Limb (tissue), 2 donors: Measurements from ENCODE around the gene LRRC4B.
A peak's percentile ranks its signal among the peaks of the same experiment; 100 is the strongest.

Experiments
- DNase-seq, 2 donors: peaks; one replicate each; pipeline ENCODE4 v3.0.0-alpha.2; 2016; ENCODE audit errors: extremely low spot score in 2 of 2

LRRC4B gene

DNA sequence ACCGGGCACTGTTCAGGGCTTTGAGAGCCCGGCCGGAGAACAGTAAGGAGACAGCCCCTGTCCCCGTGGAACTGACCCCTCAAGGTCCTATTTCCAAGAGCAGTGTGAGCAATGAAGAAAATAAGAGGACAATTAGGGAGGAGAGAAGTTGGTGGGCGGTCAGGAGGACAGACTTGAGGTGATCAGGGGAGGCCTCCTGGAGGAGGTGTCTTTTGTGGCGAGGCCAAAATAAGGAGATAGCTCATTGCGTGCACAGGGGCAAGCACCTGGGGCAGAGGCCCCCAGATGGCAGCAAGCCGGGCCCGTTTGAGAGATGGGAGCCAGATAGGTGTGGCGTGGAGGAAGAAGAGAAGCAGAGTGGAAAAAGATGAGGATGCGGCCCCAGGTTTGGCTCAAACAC is 2.8 kb upstream of the LRRC4B start:
- DNase-seq, result no peak

DNA sequence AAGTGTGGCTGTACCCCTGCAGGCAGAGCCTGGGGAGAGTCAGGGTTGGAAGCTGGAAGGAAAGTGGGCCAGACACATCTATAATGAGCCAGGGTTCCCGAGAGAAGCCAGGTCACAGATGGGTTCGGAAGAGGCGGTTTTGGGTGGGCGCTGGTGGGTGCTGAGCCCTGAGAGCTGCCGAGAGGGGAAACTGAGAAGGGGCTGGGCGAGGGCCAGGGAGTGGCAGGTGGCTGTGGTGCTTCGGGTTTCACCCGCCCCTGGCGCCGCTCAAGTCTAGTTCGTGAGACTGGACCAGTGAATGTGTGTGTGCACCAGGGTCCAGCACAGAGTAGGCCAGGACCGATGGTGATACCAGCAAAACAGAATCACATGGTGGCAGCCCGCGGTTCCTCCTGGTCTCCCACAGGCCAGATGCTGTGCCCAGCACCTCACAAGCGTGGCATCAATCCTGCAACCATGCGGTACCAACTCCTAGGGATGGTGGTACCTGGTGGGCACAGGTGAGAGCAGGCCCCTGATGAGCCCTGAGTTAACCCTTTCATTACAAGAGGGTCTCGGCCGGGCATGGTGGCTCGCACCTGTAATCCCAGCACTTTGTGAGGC is 1.8 kb upstream of the LRRC4B start:
- DNase-seq, result no peak

DNA sequence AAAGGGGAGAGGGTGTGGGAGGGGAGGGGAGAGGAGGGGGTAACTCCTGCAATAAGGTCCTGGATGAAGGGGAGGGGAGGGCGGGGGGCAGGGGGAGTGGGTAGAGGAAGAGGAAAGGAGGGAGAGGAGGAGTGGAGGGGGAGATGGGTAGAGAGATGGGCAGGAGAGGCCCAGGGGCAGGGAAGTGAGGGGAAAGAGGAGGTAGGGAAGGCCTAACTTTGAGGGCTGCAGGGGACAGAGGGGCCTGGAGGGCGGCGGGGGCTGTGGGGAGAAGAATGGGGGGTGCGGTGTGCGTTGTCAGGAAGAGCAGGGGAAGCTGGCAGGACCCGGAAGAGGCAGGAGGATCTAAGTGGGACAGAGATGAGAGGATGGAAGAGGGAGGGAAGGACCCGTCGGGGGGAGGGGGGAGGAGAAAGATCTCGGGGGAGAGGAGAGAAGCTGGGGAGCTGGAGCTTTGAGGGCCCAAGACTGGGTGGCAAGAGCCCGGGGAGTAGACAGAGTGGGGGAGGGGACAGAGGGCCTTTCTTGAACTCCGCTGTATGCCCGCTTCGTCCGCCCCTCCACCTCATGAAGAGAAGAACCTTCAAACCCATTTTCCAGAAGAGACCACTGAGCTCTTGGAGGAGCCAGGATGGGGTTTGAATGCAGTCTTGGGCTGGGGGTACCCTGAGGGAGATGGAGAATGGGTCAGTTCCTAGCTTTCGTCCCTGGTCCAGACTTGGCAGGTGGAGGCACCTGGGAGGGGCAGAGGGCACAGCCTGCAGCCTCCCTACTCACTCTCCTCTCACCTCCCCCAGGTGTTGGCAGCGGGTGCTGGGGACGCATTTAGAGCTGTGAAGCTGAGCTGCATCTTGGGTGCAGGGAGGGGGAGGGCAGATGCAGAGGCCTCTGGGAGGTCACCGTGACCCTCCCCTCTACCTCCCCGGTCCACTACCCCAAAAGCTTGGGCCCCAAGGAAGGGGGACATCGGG is 778 bp upstream of the LRRC4B start:
- peak in 1 of 2 donors; percentile 35 for DNase-seq

DNA sequence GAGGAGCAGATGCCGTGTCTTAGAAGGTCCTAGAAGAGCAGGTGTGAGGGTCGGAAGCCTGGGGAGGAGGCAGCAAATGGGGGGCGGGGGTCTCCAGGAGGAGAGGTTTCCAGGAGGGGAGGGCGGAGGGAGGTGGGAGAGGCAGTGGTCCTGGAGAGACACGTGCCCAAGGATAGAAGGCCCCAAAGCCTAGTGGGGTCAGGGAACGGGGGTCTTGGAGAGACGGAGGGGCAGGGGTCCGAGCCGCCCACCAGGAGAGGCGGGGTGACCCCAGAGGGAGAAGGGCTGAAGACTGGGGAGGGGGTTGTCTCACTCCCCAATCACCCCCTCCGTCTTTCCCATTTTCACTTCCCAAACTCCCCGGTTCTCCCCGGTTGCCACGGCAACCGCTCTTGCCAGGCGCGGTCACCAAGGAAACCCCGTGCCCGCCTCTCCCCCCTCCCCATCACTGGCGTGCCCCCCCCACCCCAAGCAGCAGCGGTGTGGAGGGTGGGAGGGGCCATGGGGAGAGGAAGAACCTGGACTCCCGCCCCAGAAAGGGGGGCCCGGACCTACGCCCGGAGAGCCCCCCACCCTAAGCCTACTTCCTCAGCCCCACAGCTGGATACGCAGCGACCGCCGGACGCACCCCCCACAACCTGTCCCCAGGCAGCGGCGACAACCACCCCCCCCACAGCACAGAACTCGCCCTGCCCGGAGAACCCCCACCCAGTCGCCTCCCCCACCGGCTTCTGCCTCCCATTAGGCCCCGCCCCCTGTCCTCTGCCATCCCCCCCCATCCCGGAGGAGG is 988 bp downstream of the LRRC4B start:
- DNase-seq, result peak in 1 of 2 donors; percentile 76

DNA sequence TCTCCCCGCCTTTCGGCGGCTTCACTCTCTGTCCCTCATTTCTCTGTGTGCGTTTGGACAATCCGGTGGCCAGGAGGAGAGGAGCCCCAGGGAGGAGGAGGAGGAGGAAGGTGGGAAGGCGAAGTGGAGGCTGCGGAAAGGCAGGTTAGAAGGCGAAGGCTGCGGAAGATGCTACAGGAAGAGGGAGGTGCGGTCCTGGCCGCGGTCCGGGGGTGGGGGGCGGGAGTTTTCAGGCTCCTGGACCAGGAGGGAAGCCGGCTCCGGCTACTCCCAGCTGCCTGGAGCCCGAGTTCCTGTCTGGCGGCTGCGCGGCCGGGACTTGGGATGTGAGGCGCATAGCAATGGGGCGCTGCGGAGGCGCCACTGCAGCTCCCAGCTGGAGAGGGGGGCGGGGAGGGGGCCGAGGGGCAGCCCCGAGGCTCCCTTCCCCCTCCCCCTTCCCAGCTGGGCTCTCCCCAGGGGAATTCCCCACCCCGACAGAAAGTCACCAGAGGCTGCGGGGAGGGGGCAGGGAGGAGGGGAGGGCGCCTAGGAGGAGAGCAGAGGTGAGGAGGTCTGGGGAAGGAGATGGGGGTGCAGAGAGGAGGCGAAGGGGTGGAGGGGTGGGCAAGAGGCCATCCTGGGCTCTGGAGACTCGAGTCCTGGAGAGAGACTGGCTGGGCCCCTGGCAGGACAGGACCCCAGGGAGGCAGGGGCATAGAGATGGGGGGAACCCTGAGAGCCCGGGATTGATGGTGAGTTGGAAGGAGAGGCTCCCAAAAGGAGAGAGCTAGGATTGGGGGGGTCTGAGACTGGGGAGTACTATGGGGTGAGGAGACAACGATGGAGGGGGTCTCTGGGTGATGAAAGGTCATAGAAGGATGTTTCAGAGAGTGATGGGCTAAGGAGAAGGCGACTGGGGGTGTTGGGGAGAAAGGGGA is 2.0 kb downstream of the LRRC4B start:
- peak in 1 of 2 donors; percentile 74 for DNase-seq

DNA sequence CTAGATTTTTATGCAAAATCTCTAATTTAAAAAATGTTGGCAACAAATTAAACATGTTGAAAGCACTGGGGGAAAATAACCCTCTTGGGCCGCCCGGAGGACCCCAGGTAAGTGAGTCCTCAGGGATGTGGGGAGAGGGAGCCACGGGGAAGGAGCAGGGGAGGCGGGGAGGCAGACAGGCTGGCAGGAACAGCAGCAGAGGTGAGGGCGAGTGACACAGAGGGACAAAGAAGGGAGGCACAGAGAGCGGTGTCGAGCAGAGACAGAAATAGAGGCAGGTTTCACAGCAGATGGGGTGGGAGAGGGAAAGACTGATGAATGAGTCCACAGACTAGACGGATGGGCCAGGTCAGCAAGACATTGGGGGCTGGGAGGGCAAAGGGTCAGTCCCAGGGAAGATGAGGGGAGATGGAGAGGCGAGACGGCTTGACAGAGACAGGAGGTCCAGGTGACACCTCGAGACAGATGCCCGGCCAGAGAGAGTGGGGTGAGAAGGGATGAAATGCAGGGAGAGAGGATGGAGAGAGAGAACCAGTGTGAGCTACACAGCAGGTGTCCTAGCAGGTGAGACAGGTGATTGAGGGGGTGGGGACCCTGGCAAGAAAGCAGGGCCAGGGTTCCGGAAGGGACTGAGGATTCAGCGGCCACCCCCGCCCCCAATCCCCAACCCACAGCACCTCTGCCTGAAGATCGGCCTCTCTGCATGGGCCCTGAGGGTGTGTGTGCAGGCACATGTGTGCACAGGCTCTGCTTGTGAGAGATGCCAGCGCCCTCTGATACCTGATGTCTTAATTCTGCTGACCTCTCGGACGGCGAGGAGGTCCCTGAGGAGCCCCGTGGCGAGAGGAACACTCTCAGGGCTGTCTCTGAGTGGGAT is 3.8 kb downstream of the LRRC4B start:
- DNase-seq, result no peak

DNA sequence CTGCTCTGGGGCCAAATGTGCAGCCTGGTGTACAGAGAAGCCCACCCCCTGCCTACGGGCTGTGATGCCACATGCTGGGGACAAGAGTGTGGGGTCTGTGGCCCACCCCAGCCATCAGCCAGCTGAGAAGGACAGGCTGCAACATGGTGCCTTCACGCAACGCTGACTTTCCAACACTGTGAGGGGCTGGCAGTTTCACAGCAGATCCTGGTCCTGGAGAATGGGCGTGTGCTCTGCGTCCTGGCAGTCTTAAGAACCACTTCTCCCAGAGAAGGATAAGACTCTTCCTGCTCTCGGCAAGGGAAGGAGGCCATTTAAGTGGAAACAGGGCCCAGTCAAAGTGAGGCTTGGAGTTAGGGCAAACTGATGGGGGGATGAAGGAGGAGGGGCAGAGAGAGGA is 4.6 kb downstream of the LRRC4B start:
- DNase-seq, result no peak

DNA sequence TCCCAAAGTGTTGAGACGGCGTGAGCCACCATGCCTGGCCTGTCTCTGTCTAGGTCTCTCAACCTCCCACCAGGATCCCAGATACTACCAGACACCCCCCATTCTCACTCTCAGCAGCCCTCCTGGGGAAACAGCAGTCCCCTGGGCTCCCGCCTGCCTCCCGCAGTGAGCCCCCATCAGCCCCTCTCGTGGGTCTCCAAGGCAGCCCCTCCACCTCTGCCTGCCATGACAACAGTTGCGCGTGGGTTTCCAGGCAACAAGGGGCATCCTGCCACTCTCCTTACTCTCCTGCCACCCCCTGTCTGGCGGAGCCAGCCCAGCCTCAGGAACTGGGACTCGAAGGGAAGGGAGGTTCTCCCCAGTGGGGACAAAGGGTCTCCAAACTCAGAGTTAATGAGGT is 5.2 kb downstream of the LRRC4B start:
- peak in 1 of 2 donors; percentile 36 for DNase-seq

DNA sequence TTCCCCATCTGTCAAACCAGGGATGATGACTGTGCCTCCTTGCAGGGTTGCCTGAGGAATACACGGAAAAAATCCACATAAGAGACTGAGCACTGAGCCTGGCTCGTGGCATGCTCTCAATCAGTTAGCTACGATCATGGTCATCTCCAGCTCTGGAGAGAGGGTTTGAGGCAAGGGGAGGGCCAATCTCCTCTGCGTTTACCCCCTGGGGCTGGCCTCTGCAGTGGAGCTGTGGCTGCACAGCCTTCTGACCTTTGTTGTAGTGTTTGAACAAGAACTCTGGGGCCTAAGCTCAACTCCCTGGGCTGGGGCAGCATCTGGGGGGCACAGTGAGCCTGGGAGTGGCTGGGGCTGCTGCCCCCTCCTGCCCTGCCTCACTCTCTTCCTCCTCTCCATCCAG is 5.9 kb downstream of the LRRC4B start:
- DNase-seq, result peak in 1 of 2 donors; percentile 25

DNA sequence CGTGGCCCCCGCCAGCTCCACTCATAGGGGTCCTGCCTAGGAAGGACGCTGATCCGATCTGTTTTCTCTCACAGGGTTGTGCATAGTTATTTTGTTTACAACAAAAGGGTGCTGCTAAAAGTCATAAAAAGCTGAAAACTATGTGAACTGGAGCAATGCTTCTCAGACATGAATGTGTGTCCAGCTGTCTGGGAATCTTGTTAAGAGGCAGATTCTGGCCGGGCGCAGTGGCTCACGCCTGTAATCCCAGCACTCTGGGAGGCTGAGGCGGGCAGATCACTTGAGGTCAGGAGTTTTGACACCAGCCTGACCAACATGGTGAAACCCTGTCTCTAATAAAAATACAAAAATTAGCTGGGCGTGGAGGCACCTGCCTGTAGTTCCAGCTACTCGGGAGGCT is 8.6 kb downstream of the LRRC4B start:
- DNase-seq, result no peak

DNA sequence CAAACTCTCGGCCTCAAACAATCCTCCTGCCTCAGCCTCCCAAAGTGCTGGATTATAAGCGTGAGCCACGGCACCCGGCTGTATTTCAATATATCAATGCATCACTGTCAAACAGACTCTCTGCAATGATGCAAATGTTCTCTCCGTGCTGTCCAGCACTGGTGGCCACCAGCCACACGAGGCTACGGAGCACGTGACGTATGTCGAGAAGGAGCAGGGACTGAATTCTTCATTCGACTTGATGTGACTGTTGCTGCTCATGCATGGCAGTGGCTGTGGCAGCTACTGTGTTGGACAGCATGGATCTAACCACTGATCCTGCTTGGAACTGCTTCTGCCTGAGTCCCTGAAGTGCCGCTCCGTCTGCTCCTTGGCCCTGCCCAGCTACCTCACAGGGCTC is 9.8 kb downstream of the LRRC4B start:
- DNase-seq, result no peak

DNA sequence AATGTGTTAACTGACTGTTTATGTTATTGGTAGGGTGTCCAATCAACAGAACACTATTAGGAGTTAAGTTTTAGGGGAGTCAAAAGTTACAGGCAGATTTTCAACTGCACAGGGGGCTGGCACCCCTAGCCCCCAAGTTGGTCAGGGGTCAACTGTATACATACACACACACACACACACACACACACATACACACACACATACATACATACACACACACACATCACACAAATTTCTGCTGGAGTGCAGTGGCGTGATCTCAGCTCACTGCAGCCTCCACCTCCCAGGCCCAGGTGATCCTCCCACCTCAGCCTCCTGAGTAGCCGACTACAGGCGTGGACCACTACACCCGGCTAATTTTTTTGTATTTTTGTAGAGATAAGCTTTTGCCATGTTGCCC is 10.2 kb downstream of the LRRC4B start:
- no peak for DNase-seq

DNA sequence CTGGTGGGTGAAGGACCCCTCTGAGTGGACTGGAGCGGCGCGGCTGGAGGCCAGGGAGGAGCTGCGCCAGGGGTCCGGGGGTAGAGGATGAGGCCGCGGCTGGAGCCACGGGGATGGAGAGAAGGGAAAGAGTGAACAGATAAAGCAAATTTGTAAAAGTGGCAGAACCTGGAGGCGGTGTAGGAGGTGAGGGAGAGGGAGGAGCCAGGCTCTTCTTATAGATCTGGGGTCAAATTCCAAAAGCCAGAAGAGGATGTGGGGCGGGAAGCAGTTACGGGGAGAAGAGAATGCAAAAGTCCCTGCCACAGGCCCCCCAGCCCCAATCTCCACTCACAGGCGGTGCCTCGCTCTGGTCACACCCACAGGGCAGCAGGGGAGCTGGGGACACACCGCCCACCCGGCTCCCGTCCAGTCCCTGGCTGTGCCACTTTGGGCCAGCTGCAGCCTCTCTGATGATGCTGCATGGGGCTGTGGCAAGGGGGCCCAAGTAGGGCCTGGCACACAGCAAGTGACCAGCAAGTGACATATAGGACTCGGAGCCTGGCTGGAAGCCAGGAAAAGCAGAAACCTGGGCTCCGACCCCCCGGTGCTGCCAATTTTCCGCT is 11.1 kb downstream of the LRRC4B start:
- peak in 1 of 2 donors; percentile 28 for DNase-seq

DNA sequence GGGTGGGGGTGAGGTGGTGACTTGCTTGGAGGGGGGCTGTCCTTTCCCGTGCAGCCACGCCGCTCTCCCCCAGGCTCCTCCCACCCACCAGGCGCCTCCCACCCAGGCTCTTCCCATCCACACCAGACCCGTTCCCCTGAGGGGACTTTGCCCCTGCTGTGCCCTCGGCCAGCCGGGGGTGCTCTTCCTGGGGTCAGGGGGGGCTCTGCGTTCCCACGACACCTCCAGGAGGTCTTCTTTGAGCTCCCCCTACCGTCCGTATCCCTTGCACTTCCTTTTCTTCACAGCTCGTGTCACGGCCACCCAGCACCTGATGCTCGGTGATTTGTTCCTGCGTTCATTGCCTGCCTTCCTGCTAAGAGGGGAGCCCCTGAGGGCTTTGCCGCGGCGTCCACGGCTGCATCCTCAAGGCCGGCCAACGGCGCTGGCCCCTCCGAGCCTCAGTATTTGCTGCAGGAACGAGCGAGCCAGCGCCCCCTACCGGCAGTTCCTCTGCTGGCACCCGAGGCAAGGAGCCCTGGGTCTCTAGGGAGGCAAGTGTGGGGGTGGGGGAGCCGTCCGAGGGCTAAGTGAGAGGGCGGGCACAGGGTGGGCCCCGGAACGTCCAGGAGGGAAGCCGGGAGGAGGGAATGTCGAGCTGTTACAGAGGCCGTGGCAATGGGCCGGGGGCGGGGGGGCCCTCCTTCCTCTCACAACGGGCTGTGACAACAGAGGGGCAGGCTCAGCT is 11.8 kb downstream of the LRRC4B start:
- DNase-seq, result peak; percentile 34 to 91

DNA sequence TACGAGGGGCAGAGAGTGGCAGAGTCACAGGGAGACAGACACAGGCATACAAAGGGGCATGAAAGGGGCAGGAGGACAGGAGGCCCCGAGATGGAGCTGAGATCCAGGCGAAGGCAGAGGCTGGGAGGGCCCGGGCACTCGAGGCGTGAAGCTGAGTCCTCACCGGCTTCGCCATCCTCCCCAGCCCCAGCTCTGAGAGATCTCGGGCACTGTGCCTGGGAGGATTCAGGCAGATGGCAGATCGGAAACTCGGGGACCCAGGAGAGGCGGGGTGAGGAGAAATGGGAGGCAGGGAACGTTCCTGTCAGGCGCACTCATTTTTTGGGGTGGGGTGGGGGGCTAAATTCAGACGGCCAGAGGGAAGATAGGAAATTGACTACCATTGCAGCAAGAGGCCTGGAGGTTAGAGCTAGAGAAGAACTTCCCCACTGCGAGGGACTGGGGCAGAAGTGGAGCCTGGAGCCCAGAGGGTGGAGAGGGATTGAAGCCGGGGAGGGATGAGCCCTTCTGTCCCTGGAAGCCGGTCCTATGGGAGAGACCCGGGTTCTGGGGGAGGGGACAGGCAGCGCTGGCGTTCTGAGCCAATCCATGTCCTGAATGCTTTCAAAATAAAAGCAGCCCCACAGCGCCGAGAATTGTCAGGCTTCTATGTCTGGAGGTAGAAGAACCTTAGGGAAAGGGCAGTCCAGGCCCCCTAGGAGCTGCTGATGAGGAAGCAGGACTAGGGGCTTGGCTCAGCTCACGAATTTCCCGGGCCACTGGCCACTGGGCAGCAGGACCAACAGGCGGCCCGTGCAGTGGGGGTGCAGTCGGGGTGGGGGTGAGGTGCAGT is 12.6 kb downstream of the LRRC4B start:
- DNase-seq, result no peak

DNA sequence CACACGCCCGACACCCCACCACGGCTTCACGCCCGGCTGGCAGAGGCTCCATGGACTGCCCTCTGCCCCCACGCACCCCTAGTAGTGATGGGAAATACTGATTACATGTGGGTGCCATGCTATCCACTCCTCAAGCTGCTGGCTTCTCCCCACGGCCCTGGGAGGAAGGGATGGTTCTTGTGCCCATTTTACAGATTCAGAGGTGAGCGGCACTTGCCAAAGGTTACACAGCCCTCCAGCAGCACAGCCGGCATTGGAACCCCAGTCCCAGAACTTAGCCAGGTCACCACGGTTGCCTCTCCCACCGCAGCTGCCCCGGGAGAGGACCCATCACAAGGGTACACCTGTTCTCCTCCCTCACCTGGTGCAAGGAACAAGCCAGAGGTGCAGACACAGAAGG is 13.2 kb downstream of the LRRC4B start:
- DNase-seq, result no peak

DNA sequence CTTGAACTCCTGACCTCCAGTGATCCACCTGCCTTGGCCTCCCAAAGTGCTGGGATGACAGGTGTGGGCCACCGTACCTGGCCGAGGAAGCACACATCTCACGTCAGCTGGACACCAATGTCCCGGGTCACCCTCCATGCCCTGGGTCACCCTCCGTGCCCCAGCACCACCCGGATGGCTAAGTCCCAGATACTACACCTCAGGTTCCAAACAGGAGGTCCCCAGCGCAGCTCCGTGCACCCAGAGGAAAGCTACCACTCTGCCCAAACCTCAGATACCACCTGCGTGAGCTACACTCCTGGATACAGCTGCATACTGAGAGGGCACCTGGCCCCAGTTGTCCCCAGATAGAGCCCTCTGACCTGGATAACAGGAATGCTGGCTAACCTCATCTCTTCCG is 14.0 kb downstream of the LRRC4B start:
- no peak for DNase-seq

DNA sequence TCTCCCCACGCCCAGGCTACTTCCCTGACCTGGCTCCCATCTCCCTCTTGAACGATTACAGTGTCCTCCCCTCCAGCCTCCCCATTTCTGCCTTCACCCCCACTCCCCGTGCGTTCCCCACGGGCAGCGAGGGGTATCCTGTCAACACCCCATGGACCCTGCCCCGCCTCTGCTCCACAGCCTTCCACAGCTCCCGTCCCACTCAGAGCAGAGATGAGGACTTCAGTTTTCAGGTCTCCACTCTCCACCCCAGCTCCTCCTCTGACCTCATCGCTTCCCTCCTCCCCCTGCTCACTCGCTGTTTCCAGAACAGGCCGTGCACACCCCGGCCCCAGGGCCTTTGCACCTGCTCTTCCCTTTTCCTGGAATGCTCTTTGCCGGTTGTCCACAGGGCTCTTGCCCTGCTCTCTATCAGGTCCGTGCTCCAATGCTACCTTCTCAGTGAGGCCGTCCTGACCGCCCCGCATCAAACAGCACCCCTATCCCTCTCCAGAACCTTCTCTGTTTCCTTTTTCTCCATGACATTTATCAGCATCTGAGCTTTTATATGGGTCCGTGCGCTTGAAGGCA is 15.0 kb downstream of the LRRC4B start:
- DNase-seq, result peak in 1 of 2 donors; percentile 28
